Mucosa of rectum (tissue), 2 donors: Measurements from ENCODE around the gene NOX4.
"Not testable (repeated sequence)": the region's sequence is repeated elsewhere in the genome, so short reads cannot be mapped to it uniquely, and the experiment has no call there.

ENCODE experiments used
- H3K27ac ChIP-seq, 2 donors: one replicate each; pipeline ENCODE4 v1.7.0; 2013; ENCODE audit warnings: inconsistent platforms in 2 of 2, low read depth in 2 of 2, low read length in 2 of 2
- H3K27me3 ChIP-seq, 2 donors: one replicate each; pipeline ENCODE4 v1.7.0; 2013; ENCODE audit warnings: low read length in 2 of 2; ENCODE audit not compliant: control insufficient read depth in 2 of 2, insufficient read depth in 2 of 2
- H3K36me3 ChIP-seq, 2 donors: one replicate each; pipeline ENCODE4 v1.7.0; 2013; ENCODE audit warnings: low read length in 2 of 2; ENCODE audit not compliant: control insufficient read depth in 2 of 2, insufficient read depth in 2 of 2
- H3K4me1 ChIP-seq, 2 donors: one replicate each; pipeline ENCODE4 v1.7.0; 2013; ENCODE audit warnings: low read length in 2 of 2, mild to moderate bottlenecking in 1 of 2; ENCODE audit not compliant: control insufficient read depth in 2 of 2, insufficient read depth in 2 of 2
- H3K4me3 ChIP-seq, 2 donors: one replicate each; pipeline ENCODE4 v1.7.0; 2013; ENCODE audit warnings: low read length in 2 of 2
- H3K9ac ChIP-seq, 2 donors: one replicate each; pipeline ENCODE4 v1.7.0; 2013; ENCODE audit warnings: low read length in 2 of 2, low read depth in 1 of 2, mild to moderate bottlenecking in 1 of 2
- H3K9me3 ChIP-seq, 2 donors: one replicate each; pipeline ENCODE4 v1.7.0; 2013; ENCODE audit warnings: low read length in 2 of 2; ENCODE audit not compliant: control insufficient read depth in 2 of 2
- donor health status: healthy.
- donor health status: Normal muscosa, but diverticular disease.

NOX4 gene

GRCh38 chr11:89281032-89281677 lies 210.0 kb downstream of the NOX4 start:
- not testable (repeated sequence) for H3K9me3 ChIP-seq, H3K4me3 ChIP-seq, H3K9ac ChIP-seq, H3K27ac ChIP-seq, H3K36me3 ChIP-seq, H3K4me1 ChIP-seq, H3K27me3 ChIP-seq

DNA sequence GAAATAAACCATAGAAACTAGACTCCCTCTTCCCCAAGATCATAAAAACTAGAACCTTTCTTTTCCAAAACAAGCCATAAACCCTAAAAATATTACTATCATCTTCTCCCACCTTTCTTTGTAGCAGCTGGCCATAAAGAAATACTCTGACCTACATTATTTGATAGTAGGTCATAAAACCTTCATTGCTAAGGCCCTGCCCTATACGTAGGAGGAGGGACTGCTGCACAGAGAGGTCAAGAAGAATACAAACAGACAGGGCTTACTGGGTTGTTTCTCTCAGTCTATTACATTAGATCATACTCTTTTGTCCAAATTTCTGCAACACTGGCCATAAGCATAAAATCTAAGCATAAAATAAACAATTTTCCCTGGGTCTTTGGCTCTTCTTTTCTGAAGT lies 212.0 kb downstream of the NOX4 start:
- no peak overlapping the region for H3K4me3 ChIP-seq
- H3K36me3 ChIP-seq, result no peaks in the 10 kb centered on the region

GRCh38 chr11:89275966-89276365 lies 215.2 kb downstream of the NOX4 start:
- H3K9me3 ChIP-seq, result peaks cover 0 to 2% of the 10 kb centered on the region in 2 donors
- H3K36me3 ChIP-seq, result no peaks in the 10 kb centered on the region
- no peaks in the 10 kb centered on the region for H3K27me3 ChIP-seq
- no peak overlapping the region for H3K9ac ChIP-seq
- no peak overlapping the region for H3K27ac ChIP-seq
- no peak overlapping the region for H3K4me3 ChIP-seq
- peaks cover 0 to 7% of the 10 kb centered on the region in 2 donors for H3K4me1 ChIP-seq

More for the DNA sequence above, 212.0 kb downstream of the NOX4 start:
- peaks cover 0 to 7% of the 10 kb centered on the region in 2 donors for H3K4me1 ChIP-seq
- no peaks in the 10 kb centered on the region for H3K27me3 ChIP-seq
- no peaks in the 10 kb centered on the region for H3K9me3 ChIP-seq
- no peak overlapping the region for H3K27ac ChIP-seq
- no peak overlapping the region for H3K9ac ChIP-seq
